Coronary artery (tissue), 2 donors: ENCODE data around the gene R3HDM4.

ENCODE experiments used
- DNase-seq: peaks from one replicate; pipeline ENCODE4 v3.0.0-alpha.2; 2017; ENCODE audit warnings: low spot score
- H3K27ac ChIP-seq, 2 donors: fragments of 200-600 bp; sonication (generic); one replicate each; pipeline ENCODE4 v1.5.1; 2016 to 2019
- H3K4me3 ChIP-seq: fragments of 200-600 bp; sonication (generic); 2 replicates; pipeline ENCODE4 v1.5.1; 2016; ENCODE audit warnings: mild to moderate bottlenecking, moderate library complexity
- TF ChIP-seq, protein P1 (sequence below): fragments of 200-600 bp; sonication (generic); IDR thresholded peaks from one replicate; pipeline ENCODE4 v1.5.1; 2019; ENCODE audit warnings: antibody characterized with exemption

R3HDM4 gene

DNA sequence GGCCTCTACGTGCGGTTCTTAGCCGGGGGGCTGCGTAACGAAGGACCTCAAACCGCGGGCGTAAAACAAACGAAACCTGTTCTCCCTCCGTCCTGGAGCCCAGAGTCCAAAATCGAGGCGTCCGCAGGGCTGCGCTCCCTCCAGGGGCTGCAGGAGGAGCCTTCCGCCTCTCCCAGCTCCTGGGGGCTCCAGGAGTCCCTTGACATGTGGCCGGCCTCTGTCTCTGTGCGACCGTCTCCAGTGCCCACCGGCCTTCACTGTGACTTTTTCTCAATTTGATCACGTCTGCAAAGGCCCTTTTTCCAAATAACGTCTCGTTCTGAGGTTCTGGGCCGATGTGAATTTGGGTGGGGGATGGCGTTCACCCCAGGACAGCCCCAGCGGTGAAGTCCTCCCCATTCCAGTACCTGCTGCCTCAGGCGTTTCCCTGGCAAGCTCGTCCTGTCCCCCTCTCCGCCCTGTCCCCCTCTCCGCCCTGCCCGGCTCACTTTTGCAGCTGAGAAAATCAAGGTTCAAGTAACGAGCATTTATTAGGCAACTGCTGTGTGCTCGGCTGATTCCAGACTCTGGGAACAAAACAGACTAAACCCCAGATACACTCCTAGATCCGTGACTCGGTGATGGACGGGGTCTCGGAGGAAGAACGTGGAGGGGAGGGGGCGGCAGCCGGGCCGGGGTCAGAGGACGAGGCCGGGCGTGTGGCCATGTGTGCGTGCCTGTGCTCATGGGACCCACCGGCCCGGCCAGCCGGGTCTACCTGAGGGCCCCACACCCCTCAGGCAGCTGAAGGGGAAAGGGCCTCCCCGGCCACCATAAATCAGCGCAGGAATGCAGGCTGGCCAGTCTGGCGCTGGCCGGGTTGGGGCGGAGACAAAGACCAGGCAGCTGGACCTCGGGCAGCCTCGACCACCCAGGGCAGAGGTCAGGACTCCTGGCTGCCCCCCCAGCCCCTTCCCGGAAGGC, 43.1 kb upstream of the R3HDM4 start:
- Histone ChIP-seq H3K27ac (no peak overlapping the region), H3K4me3 (no peak overlapping the region)
- DNase-seq: no peak
- TF ChIP-seq, protein P1, sequence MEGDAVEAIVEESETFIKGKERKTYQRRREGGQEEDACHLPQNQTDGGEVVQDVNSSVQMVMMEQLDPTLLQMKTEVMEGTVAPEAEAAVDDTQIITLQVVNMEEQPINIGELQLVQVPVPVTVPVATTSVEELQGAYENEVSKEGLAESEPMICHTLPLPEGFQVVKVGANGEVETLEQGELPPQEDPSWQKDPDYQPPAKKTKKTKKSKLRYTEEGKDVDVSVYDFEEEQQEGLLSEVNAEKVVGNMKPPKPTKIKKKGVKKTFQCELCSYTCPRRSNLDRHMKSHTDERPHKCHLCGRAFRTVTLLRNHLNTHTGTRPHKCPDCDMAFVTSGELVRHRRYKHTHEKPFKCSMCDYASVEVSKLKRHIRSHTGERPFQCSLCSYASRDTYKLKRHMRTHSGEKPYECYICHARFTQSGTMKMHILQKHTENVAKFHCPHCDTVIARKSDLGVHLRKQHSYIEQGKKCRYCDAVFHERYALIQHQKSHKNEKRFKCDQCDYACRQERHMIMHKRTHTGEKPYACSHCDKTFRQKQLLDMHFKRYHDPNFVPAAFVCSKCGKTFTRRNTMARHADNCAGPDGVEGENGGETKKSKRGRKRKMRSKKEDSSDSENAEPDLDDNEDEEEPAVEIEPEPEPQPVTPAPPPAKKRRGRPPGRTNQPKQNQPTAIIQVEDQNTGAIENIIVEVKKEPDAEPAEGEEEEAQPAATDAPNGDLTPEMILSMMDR: no peak

DNA sequence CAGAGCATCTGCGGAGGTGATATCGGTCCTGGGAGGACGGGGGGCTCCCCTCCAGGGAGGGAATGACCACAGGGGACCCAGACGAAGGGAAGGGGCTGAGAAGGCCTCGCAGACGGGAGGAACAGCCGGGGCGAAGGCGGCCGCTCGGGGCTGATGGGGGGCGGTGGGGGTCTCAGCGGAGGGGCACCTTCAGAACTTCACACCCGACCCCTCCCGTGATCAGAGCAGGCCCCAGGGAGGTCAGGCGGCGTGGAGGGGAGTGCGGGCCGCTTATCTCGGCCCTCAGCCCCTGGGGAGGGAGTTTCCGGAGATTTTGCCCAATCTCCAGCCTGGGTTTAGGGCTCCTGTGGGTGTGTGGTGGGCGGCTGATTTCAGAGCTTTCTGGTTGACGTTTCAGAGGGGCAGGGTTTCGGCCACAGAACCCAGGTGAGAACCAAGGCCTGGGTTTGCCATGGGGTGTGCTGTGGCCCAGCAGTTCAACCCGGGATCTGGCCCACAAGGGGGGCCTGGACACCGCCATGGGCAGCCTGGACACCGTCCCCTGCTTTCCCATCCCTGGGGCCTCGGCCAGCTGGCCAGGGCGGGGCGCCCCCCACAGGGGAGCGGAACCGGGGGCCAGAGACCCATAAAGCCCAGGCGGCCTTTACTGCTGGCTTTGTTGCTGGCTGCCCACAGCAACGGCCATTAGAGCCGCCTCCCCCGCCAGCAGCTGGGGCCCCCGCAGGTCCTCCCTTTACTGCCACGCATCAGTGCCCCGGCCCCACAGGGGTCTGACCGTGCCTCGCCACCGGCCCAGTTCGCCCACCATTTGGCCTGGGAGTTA, 41.9 kb upstream of the R3HDM4 start:
- DNase-seq: no peak

DNA sequence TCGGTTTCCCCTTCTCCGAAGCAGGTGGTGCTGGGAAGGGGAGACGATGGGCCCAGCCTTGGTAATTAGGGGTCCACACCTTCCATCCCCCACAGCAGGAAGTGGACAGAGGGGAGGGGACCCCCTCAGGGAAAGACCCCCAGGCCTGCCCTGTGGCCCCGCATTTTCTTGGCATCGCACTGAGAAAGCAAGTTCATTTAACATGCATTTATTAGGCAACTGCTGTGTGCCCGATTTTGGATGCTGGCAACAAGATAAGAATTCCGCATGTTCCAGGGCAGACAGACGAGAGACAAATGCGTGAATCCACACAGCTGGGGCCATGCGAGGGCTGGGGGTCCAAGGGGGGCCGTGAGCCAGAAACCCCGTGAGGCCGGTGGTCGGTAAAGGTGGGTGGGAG, 41.3 kb upstream of the R3HDM4 start:
- no peak overlapping the region for H3K4me3 ChIP-seq
- no peak for DNase-seq
- no peak overlapping the region for H3K27ac ChIP-seq
- TF ChIP-seq, protein P1: no peak

More for the DNA sequence above, 41.9 kb upstream of the R3HDM4 start:
- H3K4me3 ChIP-seq: no peak overlapping the region
- TF ChIP-seq, protein P1: no peak
- no peak overlapping the region for H3K27ac ChIP-seq

DNA sequence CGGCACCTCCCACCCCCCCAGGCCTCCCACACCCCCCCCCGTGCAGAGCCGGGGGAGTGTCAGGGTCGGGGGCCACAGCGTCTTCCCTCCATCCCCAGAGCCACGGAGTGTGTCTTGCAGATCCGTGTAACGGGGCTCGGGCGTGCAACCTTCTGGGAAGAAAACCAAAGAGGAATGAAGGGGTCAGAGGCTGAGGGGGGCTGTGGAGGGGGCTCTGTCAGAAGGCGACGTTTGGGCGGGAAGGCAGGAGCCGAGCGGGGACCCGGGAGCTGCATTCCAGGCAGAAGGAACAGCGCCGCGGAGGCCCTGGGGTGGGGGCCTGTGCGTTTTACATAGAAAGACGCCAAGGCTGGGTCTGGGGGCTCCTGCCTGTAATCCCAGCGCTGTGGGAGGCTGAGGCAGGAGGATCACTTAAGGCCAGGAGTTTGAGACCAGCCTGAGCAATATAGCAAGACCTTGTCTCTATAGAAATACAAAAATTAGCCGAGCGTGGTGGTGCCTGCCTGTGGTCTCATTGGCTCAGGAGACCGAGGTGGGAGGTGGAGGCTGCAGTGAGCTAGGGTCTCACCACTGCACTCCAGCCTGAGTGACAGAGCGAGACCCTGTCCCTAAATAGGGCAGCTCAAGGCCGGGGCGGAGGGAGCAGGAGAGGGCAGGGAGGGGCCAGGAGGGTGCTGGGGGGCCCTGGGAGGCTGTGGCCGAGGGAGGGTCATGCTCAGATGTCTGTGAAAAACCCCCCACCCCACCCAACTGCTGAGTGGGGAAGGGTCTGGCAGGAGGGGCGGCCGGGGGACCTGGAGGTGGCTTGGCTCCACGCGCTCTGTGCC, 40.6 kb upstream of the R3HDM4 start:
- no peak overlapping the region for H3K4me3 ChIP-seq
- TF ChIP-seq, protein P1: no peak
- DNase-seq: no peak
- no peak overlapping the region for H3K27ac ChIP-seq

DNA sequence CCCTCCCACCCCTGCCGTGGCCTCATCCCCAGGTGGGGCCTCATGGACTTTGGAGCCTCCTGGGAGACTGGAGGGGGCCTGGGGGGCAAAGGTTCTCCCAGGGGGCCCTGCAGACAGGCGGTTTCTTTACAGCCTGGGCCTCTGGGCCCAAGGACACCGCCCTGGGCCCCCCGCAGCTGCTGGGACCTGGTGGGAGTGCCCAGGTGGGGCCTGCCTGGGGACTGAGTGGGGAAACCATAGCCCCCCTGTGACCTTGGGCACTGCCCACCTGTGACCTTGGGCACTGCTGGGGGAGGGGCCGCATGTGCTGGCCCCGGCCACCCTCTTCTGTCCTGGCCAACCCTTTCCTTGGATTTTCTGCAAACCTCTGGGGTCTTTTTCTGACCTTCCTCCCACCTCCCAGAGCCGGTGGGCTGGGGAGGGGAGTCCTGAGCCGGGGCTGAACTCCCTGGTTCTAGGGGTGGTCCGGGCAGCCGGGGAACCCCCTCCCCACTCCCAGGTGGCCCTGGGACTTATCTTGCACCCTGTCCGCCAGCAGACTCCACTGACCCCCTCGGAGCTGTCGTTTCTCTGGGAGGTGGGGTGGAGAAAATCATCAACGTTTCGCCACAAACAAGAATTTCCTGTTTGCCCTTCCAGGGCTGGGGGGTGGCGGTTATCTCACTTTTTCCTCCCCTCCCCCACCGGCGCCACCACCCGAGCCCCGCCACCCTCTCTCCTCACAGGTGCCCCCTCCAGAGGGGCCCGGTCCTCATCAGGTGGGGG, 39.8 kb upstream of the R3HDM4 start:
- Histone ChIP-seq H3K27ac (no peak overlapping the region), H3K4me3 (no peak overlapping the region)
- TF ChIP-seq, protein P1: no peak
- DNase-seq: no peak
